Skeletal muscle tissue (tissue), 4 donors: ENCODE measurements around the gene PFDN2. TPM values are rescaled to one million over a fixed set of nuclear protein-coding genes. Genes with fewer than 3 reads are reported as not detected.
"Not testable (repeated sequence)": the region's sequence is repeated elsewhere in the genome, so short reads cannot be mapped to it uniquely, and the experiment has no call there.

Source experiments
- H3K27ac ChIP-seq: one replicate; pipeline ENCODE4 v1.7.0; 2013; ENCODE audit warnings: mild to moderate bottlenecking, low read depth, low read length, inconsistent platforms
- H3K27me3 ChIP-seq, 3 donors: one replicate each; pipeline ENCODE4 v1.7.0; 2013; ENCODE audit warnings: low read length in 3 of 3; ENCODE audit not compliant: control insufficient read depth in 3 of 3, insufficient read depth in 3 of 3
- H3K36me3 ChIP-seq, 3 donors: one replicate each; pipeline ENCODE4 v1.7.0; 2013; ENCODE audit warnings: low read length in 3 of 3; ENCODE audit not compliant: control insufficient read depth in 3 of 3, insufficient read depth in 3 of 3
- H3K4me1 ChIP-seq, 3 donors: one replicate each; pipeline ENCODE4 v1.7.0; 2013; ENCODE audit warnings: low read length in 3 of 3, mild to moderate bottlenecking in 3 of 3; ENCODE audit not compliant: control insufficient read depth in 3 of 3, insufficient read depth in 3 of 3
- H3K4me3 ChIP-seq, 3 donors: one replicate each; pipeline ENCODE4 v1.7.0; 2013; ENCODE audit warnings: low read length in 3 of 3
- H3K9ac ChIP-seq, 3 donors: one replicate each; pipeline ENCODE4 v1.7.0; 2013; ENCODE audit warnings: low read length in 3 of 3, mild to moderate bottlenecking in 3 of 3, moderate library complexity in 2 of 3, low read depth in 1 of 3
- H3K9me3 ChIP-seq, 3 donors: one replicate each; pipeline ENCODE4 v1.7.0; 2013; ENCODE audit warnings: low read length in 3 of 3; ENCODE audit not compliant: control insufficient read depth in 3 of 3
- total RNA-seq: library from RNA; depleted of rRNA; stranded (reverse); fragments of >200 nt; gene quantifications from one replicate; pipeline ENCODE4 v1.2.3, GENCODE V29; 2014
- donor health status: Osteomylitis.

The PFDN2 gene
- total RNA-seq, 1 donor from 2014 or later = 36.5 TPM

GRCh38 chr1:161122967-161123366 lies 5.1 kb upstream of the PFDN2 start:
- H3K9me3 ChIP-seq = no peaks in the 10 kb centered on the region
- H3K4me1 ChIP-seq = peaks cover 25 to 29% (median 27%) of the 10 kb centered on the region in 3 donors
- H3K4me3 ChIP-seq = no peak overlapping the region
- H3K36me3 ChIP-seq = peaks cover 48 to 66% (median 59%) of the 10 kb centered on the region in 3 donors
- H3K27me3 ChIP-seq = no peaks in the 10 kb centered on the region
- H3K27ac ChIP-seq = no peak overlapping the region
- H3K9ac ChIP-seq = no peak overlapping the region

GRCh38 chr1:161121834-161122233 lies 4.0 kb upstream of the PFDN2 start:
- Histone ChIP-seq H3K9ac (no peak overlapping the region), H3K36me3 (peaks cover 42 to 57% (median 52%) of the 10 kb centered on the region in 3 donors), H3K4me3 (no peak overlapping the region), H3K27ac (no peak overlapping the region), H3K27me3 (no peaks in the 10 kb centered on the region), H3K4me1 (peaks cover 25 to 30% (median 29%) of the 10 kb centered on the region in 3 donors), H3K9me3 (no peaks in the 10 kb centered on the region)

GRCh38 chr1:161121042-161121650 lies 3.3 kb upstream of the PFDN2 start:
- Histone ChIP-seq H3K9ac (no peak overlapping the region), H3K36me3 (peaks cover 42 to 53% (median 52%) of the 10 kb centered on the region in 3 donors), H3K27ac (peak overlapping the region; percentile 9), H3K27me3 (no peaks in the 10 kb centered on the region), H3K4me3 (no peak overlapping the region), H3K9me3 (no peaks in the 10 kb centered on the region), H3K4me1 (peaks cover 30 to 36% (median 34%) of the 10 kb centered on the region in 3 donors)

GRCh38 chr1:161119092-161119903 lies 1.5 kb upstream of the PFDN2 start:
- H3K4me1 ChIP-seq = peaks cover 43 to 54% (median 45%) of the 10 kb centered on the region in 3 donors
- no peaks in the 10 kb centered on the region for H3K9me3 ChIP-seq
- H3K9ac ChIP-seq = peak overlapping the region; percentile 99 to 100 (median 99)
- H3K36me3 ChIP-seq = peaks cover 40 to 43% (median 43%) of the 10 kb centered on the region in 3 donors
- no peaks in the 10 kb centered on the region for H3K27me3 ChIP-seq
- H3K27ac ChIP-seq = peak overlapping the region; percentile 96
- peak overlapping the region; percentile 100 for H3K4me3 ChIP-seq

GRCh38 chr1:161115961-161116360 lies 1.9 kb downstream of the PFDN2 start:
- peaks cover 8 to 12% (median 12%) of the 10 kb centered on the region in 3 donors for H3K36me3 ChIP-seq
- not testable (repeated sequence) for H3K9me3 ChIP-seq, H3K9ac ChIP-seq, H3K27ac ChIP-seq, H3K4me3 ChIP-seq, H3K27me3 ChIP-seq
- H3K4me1 ChIP-seq = peaks cover 46 to 67% (median 48%) of the 10 kb centered on the region in 3 donors

- Histone ChIP-seq H3K4me1 (peaks cover 45 to 61% (median 46%) of the 10 kb centered on the region in 3 donors), H3K4me3 (no peak overlapping the region), H3K27ac (no peak overlapping the region), H3K27me3 (no peaks in the 10 kb centered on the region), H3K36me3 (peaks cover under 1 to 5% (median 5%) of the 10 kb centered on the region in 3 donors), H3K9ac (no peak overlapping the region), H3K9me3 (no peaks in the 10 kb centered on the region)
Measured at GRCh38 chr1:161115132-161115711, 2.6 kb downstream of the PFDN2 start.

GRCh38 chr1:161114556-161114955 lies 3.3 kb downstream of the PFDN2 start:
- H3K9ac ChIP-seq = no peak overlapping the region
- no peak overlapping the region for H3K4me3 ChIP-seq
- no peaks in the 10 kb centered on the region for H3K36me3 ChIP-seq
- peaks cover 38 to 55% (median 40%) of the 10 kb centered on the region in 3 donors for H3K4me1 ChIP-seq
- H3K27me3 ChIP-seq = no peaks in the 10 kb centered on the region
- H3K9me3 ChIP-seq = no peaks in the 10 kb centered on the region
- H3K27ac ChIP-seq = no peak overlapping the region

GRCh38 chr1:161113915-161114314 lies 3.9 kb downstream of the PFDN2 start:
- Histone ChIP-seq H3K36me3 (no peaks in the 10 kb centered on the region), H3K9ac (no peak overlapping the region), H3K27ac (no peak overlapping the region), H3K9me3 (no peaks in the 10 kb centered on the region), H3K27me3 (no peaks in the 10 kb centered on the region), H3K4me3 (no peak overlapping the region), H3K4me1 (peaks cover 32 to 48% (median 34%) of the 10 kb centered on the region in 3 donors)

GRCh38 chr1:161111527-161111926 lies 6.3 kb downstream of the PFDN2 start:
- no peaks in the 10 kb centered on the region for H3K9me3 ChIP-seq
- no peak overlapping the region for H3K4me3 ChIP-seq
- H3K27ac ChIP-seq = no peak overlapping the region
- H3K4me1 ChIP-seq = peaks cover 17 to 34% (median 18%) of the 10 kb centered on the region in 3 donors
- H3K9ac ChIP-seq = no peak overlapping the region
- no peaks in the 10 kb centered on the region for H3K36me3 ChIP-seq
- no peaks in the 10 kb centered on the region for H3K27me3 ChIP-seq

GRCh38 chr1:161111117-161111516 lies 6.7 kb downstream of the PFDN2 start:
- Histone ChIP-seq H3K9ac (no peak overlapping the region), H3K4me3 (no peak overlapping the region), H3K9me3 (no peaks in the 10 kb centered on the region), H3K36me3 (no peaks in the 10 kb centered on the region), H3K4me1 (peaks cover 15 to 30% (median 15%) of the 10 kb centered on the region in 3 donors), H3K27me3 (no peaks in the 10 kb centered on the region), H3K27ac (no peak overlapping the region)
